Fibroblast of skin of back (primary cell): Measurements from ENCODE around the gene SMYD3.

Source experiments
- DNase-seq: peaks from one replicate; pipeline ENCODE4 v3.0.0-alpha.2; 2013

Gene SMYD3

DNA sequence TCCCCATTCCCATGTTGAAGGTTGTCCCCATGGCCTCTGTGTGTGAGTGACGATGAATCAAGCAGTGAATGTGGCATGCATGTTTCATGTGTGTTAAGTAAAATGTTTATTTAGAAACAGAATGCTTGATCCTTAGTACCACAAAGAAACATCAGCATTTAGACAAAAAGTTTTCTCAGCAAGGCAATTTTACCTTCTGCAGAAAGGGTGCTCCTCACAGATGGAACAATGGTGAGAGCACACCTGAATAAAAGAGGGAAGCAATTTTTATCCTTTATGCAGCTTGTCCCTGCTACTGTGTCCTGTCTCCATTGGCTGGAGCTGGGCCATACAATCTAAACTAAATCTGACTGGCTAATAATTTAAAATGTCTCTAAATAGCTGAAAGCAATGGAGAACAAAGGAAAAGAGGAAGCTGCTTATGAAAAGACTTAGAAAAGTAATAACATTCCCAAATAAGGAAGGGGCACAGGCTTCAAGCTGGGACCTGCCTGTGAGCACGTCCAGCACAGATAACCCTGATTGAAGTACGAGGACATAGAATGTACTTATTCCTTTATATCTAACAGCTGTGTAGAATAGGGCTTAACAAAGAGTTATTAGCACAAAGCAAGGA is 8.4 kb upstream of the SMYD3 start:
- no peak for DNase-seq

DNA sequence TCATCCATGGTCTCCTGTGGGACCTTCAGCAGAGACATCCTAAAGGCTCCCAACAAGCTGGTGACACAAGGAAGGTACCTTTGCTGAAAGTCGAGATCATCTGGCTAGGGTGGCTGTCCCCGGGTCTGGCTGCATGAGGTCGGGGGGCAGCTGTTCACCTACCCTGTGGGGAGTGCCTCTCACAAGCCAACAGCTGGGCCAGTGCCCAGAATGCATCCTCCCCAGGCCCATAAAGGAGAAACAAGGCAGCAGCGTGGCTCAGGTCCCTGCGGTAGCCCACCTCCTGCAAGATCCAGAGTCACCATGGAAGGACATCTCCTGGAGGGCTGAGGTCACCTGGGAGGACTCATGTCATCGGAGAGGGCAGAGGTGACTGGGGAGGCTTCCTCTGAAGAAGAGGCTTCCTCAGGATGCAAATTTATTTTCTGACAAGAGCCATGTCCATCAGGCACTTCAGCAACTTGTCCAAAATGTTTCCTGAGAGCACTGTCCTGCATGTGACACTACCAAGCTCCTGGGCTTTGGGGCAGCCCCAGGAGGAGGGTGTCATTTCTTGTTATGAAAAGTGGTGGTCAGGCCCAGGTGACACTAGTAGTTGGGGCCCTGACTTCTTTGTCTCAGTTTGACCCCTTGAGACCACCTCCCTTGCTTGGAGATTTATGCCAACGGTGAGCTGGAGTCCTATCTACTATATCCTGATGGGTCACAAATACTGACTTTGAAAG is 6.7 kb upstream of the SMYD3 start:
- DNase-seq: no peak

DNA sequence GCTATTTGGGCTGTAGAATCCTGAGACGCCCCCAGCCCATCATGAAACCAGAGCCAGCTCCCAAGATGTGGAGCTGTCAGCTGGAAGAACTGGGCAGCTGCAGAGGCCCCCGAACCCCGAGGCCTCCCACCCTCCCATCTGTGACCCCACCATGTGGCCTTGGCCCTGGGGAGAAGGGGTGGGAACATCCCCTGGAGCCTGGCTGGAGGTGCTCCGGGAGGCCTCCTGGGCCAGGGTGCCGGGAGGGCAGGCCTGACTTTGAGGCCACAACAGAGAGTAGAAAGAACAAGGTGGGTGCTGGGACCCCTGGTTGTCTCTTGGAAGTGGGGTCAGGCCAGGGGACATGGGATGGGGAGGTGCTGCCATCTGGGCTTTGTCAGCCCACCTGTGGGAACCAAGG is 6.0 kb upstream of the SMYD3 start:
- no peak for DNase-seq

DNA sequence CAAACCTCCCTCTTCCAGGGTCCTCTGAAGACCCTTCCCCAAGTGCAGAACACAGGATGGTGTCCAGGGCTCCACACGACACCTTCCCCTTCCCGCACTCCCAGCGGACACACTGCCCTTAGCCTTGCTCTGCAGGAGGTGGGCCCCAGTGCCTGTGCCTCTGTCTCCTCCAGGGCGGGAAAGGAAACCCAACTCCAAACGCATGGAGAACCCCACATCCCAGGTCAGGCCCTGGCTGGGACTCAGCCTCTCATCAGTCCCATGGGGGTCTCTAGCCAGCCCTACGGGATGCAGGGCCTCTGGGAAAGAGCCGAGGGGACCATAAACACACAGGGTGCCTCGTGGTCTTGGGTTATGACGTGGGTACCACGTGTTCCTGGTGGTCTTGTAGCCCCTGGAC is 5.6 kb upstream of the SMYD3 start:
- no peak for DNase-seq

DNA sequence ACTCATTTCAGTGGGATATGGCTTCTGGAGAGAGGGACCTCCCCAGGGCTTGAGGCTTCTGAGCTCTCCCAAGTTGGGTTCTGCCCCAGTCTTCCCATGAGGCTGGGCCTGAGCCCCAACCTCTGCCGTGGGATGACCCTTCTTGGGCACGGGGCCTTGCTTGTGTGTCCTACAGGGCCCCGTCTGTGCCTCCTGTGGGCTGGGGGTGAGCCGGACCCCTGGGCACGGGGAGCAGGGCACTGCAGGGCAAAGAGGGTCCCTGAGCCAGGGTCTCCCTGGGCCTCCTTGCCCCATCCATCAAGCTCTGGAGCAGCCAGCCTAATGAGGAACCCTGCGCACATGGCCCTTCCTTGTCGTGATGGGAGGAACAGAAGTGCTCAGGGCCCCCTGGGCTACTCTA is 5.2 kb upstream of the SMYD3 start:
- no peak for DNase-seq

DNA sequence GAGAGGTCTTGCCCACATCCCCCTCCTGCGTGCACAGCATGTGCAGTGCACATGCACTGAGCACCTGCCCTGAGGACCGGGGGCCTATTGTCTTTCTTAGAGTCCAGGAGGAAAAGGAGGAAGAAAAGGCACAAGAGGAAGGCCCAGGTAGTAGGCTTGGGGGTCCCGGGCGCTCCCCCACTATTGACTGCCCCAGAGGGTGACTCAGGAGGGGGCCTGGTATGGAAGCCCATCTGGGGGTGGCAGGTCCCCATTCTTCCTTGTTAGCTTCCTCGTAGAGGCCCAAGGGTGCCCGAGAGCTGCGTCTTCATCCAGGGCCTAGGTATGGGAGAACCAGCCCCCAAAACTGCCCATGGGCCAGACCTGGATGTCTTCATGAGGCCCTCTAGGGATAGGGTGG is 4.1 kb upstream of the SMYD3 start:
- no peak for DNase-seq

DNA sequence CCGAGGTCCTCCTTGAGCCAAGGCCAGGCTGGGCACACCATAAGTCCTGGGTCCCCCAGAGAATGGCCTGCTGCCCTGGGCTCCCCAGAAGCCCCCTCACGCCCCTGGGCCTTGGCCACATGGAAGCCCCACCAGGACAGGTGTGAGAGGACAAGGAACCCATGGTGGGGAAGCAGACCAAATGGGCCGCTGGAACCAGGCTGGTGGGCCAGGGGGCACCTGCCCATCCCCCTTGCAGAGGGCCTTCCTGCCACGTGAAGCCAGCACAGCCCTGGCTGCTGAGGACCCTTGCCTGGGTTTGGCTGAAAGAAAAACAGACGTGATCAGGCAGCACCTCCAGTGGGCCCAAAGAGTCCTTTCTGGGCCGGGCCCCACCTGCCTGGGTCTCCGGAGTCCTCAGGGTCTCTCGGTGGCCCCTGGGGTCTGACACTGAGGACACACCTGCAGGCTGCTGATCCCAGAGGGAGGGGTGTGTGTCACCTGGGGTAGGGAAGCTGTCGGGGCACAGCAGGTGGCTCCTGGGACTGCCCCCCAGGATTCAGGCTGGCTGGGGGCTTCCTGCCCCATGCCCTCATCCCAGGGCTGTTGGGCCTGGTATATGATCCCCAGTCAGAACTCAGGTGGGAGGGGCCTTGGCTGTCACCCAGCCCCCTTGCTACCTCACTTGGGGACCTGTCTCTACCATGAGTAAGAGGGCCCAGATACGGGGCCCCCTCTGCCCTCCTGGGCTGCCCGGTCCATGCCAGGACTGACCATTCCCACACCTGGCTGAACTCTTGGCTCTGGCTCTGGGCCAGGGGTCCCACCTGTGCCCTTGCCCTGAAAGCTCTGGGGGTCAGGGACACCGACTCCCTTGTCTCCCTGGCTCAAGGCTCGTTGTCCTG is 3.3 kb upstream of the SMYD3 start:
- no peak for DNase-seq

DNA sequence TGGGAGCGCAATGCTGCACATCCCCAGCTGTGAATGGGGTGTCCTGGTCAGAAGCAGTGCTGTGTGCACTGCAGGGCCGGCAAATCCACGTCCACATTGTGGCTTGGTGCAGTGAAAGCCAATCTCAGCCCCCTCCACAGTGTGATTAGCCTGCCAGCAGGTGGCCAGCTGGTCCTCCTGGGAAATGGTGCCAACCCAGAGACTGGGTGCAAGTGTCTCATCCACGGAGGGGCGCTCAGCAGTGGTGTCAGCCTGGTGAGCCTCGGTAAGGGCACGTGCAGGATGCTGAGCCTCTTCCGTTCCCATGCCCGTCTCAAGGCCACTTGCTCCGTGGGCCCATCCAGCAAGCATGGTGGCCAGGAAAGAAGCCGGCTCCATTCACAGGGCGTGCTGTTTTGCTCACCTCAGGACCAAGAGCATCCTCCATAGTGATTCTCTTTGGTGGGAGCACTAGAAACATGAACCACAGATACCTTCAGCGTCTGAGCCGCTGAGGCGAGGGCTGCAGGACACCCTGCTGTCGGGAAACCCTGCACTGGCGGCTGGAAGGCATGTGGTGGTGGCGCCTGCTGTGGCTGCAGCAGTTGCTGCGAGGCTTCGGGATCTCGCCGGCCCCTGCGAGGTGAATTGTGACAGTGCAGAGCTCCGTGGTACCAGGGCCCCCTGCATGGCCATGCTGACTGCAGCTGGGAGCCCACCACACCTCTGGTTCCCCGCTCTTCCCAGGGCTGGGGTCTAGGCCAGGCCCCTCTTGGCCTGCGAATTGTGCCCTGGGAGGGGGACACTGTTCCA is 2.0 kb upstream of the SMYD3 start:
- DNase-seq: no peak

DNA sequence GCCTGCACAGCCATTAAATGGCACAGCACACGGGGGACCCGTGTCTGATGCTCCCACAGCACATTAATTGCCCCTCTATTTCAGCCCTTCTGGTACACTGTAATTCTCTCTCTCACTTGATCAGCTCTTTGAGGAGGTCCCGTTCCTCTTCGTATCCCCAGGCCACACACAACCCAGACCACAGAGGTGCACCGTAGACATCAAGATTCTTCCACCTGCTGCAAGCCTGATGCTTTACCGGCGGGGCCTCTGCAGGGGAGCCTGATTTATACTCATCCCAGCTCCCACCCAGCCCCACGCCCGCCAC is 759 bp downstream of the SMYD3 start:
- no peak for DNase-seq

DNA sequence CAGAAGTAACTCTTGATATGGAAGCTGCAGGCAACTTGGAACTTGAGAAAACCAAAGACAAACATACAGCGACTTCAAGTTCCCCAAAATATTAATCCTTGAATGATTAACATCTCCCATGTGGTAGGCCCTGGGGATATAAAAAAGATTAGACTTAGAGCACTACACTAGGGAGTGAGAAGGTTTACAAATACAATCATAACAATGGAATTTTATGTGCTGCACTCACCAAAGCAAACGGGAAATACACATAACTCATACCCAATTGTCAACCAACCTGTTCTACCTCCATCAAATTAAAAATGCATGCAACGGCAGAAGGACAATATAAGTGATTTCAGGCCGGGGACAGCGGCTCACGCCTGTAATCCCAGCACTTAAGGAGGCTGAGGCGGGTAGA is 3.7 kb downstream of the SMYD3 start:
- DNase-seq: peak; percentile 46

DNA sequence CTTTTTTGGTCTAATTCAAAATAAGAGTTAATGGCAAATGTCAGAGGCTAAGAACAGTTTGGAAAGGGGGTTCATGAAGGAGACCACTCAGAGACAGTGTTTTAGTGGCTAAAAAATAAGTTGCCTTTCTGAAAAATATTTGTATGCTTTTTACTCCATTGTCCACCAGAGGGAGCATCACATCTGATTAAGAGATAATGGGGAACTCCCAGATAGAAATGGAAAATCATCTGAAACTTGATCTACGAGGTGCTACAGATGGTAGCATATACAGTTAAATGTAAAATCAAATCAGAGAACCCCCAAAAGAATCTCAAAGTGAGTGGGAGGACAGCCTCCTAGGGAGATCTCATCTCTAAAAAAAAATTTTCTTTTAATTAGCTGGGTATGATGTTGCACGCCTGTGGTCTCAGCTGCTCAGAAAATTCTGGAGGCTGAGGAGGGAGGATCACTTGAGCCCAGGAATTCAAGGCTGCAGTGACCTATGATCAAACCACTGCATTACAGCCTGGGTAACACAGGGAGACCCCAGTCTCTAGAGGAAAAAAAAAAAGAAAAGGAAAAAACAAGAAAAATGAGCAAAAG is 9.7 kb downstream of the SMYD3 start:
- DNase-seq: peak; percentile 72

DNA sequence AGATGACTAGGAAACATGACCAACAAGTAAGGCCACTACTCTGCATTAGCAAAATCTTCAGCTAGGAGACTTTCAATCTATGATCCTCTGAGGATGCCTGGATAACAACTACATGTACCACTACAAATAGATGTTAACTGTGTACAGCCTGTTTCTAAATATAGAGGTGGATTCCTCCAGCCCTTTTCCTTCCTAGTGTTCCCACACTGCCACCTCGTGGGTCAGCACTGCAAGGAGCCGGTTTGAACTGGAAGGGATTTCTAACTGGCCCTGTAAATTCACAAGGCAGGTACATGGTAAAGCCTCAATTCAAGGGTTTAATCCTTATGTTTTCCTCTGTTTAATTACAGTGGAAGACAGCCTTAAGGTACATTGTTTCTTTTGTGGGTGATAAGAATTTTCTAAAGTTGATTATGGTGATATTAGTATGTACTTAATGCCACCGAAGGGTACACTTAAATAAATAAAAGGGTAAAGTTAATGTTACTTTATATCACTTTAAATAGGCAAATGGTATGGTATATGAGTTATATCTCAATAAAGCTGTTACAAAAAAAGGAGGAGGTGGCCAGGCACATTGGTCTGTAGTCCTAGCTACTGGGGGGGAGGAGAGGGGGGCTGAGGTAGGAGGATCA is 14.4 kb downstream of the SMYD3 start:
- DNase-seq: peak; percentile 74

DNA sequence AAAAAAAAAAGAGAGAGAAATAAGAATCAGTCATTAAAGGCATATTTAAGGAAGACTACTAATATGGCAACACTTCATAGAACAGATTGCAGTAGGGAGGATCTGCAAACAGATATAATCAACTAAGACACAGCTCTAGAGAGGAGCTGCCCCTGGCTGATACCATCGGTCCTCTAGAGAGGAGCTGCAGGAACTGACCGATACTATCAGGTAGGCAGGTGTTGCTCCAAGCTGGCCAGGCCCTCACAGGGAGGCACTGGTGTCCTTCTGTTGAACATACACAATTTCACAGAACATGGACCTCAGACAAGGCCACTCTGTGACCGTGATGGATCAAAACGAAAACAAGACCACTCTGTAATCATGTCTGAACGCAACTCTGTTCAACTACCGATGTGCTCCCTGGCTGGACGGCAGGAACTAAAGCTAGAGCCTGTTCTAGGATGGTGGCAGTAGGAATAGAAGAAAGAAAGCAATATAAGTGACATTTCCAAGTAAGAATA is 15.5 kb downstream of the SMYD3 start:
- DNase-seq: no peak

DNA sequence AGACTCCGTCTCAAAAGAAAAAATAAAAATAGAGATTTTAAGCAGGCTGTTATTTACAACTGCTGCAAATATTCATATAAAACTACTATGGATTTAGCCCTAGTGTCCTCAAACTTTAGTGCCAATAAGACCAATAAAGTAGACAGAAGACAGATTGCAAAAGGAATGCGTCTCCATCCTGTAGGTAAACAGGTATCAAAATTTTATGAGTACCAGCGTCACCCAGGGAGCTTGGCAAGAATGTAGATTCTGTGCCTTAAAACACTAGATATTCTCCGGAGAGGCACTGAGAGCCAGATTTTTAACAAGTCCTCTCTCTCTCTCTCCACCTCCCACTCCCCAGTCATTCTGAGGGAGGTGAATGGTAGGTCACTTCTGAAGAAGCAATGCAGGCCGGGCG is 18.4 kb downstream of the SMYD3 start:
- no peak for DNase-seq

DNA sequence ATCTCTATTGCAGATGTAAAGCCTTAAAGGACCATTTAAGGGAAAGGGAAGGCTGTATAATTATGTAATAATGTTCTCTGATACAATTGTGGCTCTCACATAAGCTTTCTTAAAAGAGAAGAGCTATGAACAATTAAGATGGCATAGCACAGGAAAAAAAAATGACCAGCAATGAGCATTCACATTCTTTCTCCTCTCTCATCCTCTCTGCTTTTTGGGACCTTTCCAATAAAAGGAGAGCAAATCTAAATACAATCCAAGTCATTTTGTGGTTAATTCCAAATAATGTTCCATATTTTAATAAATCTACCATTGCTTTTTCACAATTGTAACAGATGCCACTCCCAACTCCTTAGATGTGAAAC is 23.5 kb downstream of the SMYD3 start:
- peak; percentile 42 for DNase-seq

DNA sequence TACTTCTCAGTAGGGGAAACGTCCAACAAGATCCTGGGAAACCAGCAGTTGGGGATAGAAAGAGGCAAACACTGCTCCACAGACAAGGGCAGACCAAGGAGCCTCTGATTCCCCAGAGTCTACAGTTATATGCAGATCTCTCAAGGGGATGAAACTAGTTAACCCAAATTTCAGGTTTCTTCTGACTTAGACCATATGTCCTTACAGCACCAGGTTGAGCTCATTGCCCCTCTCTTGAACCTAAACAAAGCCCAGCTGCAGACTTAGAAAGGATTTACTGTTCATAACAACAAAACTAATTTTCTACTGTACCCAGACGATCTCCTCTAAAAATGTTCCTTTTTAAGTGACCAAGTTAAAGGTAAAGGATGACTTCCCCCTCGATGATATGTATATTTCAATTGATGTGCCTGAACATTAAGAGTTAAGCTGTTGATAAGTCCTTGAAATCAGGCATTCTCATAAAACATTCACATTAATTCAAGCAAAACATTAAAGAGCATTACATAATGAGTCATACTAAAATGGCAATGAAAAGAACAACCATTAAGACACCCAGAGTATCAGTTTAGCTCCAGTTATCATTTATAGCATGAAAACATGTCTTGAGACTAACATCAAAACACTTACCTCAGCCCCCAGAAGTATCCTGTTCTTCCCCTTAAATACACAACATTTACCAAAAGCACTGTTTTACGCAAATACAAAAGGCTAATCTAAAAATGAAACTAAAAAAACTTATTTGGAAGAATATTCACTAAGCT is 24.1 kb downstream of the SMYD3 start:
- no peak for DNase-seq

DNA sequence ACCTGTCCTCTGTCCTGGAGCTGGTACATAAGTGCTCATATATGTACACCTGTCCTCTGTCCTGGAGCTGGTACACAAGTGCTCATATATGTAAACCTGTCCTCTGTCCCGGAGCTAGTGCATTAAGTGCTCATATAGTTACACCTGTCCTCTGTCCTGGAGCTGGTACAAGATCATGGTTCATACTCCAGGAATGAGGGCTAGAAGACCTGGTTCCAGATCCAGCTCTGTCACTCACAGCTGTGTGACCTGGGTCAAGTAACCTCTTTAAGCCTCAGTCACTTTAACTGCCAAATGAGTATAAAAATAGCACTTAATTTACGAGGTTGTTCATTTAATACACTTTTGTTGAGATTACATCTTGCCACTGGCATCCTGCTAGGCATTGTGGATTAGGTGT is 28.0 kb downstream of the SMYD3 start:
- DNase-seq: no peak

DNA sequence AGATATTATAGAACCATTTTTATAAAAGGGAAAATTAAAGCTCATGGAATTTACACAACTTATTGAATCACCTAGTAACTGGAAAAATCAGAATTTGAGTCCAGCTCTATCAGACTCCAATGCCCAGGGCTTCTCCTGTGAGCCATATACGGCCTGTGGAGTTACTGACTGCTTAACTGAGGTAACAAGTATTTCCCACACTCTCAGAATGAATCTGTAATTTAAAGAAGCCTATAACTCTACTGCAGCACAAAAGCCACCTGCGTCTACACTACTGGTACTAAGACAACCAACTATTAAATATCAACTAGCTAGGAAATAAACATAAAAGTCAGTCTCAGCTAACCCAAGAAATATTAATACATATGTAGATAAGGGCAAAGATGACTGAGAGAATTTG is 29.4 kb downstream of the SMYD3 start:
- DNase-seq: no peak

DNA sequence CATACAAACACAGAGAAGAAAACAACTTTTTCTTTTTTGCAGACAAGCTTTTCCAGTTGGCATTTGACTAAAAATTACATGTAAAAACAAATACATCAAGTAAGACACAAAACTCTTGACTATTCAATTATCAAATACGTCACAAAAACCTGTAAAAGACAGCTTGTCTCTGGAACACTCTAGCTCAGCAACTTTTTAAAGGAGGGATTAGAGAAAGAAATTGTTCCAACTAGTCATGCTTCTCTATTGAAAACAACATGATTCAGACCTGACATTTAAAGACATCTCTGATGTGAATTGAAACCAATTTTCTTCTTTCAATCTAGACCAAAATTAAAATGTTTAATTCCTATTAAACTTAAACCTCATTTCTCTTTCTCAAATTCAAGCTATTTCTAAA is 30.3 kb downstream of the SMYD3 start:
- DNase-seq: no peak

DNA sequence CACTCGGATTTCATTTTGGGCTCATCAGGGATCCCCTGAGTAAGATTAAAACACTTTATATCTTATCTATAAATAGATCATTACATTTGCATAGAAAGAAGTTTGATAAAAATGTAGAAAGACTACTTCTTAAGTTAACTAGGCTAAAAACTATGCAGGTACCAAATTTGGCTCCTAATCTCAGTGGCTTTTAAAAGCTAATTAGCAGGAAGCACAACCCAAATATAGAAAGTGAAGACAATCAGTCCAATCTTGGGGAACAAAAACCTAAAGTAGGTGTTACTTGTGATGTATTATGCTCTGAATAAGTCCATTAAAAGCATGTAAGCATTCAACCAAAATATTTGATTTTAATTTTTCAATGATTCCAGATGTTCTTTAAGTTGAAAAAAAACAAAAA is 35.4 kb downstream of the SMYD3 start:
- no peak for DNase-seq

DNA sequence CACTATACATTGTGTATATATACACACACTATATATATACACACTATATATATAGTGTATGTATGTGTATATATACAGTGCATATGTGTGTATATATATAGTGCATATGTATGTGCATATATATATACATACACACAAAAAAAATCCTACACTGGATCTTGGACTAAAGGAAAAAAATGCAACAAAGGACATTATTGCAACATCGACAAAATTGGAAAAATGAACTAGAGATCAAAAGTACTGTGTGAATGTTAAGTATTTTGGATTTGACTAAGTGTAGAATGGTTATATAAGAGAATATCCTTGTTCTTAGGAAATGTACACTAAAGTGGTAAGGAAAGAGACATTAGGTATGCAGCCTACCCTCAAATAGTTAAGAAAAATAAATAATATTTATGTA is 36.5 kb downstream of the SMYD3 start:
- DNase-seq: no peak
